IMR-90 (cell line): Measurements from ENCODE around the gene LRRC41.

Experiments used
- BHLHE40 ChIP-seq: fragments of 150-350 bp; IDR thresholded peaks from 2 replicates; pipeline ENCODE4 v1.6.1; 2016; ENCODE audit warnings: mild to moderate bottlenecking, low read depth, low read length
- CEBPB ChIP-seq: IDR thresholded peaks from 2 replicates; pipeline ENCODE4 v1.6.1; 2012; ENCODE audit warnings: low read depth, low read length, improper control_type of control experiment
- CHD1 ChIP-seq: IDR thresholded peaks from 2 replicates; pipeline ENCODE4 v1.6.1; 2012; ENCODE audit warnings: low read depth, low read length, improper control_type of control experiment
- CTCF ChIP-seq: conservative IDR thresholded peaks from 2 replicates; pipeline ENCODE4 v1.5.1; 2012; ENCODE audit warnings: mild to moderate bottlenecking, low read depth, low read length, improper control_type of control experiment
- ELK1 ChIP-seq: fragments of 150-350 bp; IDR thresholded peaks from 2 replicates; pipeline ENCODE4 v1.6.1; 2016; ENCODE audit warnings: low read depth, mild to moderate bottlenecking, low read length, moderate library complexity, borderline replicate concordance
- FOS ChIP-seq: fragments of 150-350 bp; IDR thresholded peaks from 2 replicates; pipeline ENCODE4 v1.6.1; 2016; ENCODE audit warnings: low read depth, low read length
- MAFK ChIP-seq: IDR thresholded peaks from 2 replicates; pipeline ENCODE4 v1.6.1; 2012; ENCODE audit warnings: low read depth, low read length, improper control_type of control experiment
- MXI1 ChIP-seq: IDR thresholded peaks from 2 replicates; pipeline ENCODE4 v1.6.1; 2012; ENCODE audit warnings: low read depth, mild to moderate bottlenecking, low read length, moderate library complexity, borderline replicate concordance
- POLR2A ChIP-seq: IDR thresholded peaks from 2 replicates; pipeline ENCODE4 v1.6.1; 2012; ENCODE audit warnings: mild to moderate bottlenecking, low read depth, low read length
- RAD21 ChIP-seq: IDR thresholded peaks from 2 replicates; pipeline ENCODE4 v1.6.1; 2012; ENCODE audit warnings: low read length, improper control_type of control experiment
- RCOR1 ChIP-seq: IDR thresholded peaks from 2 replicates; pipeline ENCODE4 v1.6.1; 2012; ENCODE audit warnings: mild to moderate bottlenecking, low read length, improper control_type of control experiment; ENCODE audit not compliant: insufficient replicate concordance
- RFX5 ChIP-seq: IDR thresholded peaks from 2 replicates; pipeline ENCODE4 v1.8.0; 2012; ENCODE audit warnings: low read depth, mild to moderate bottlenecking, low read length, moderate library complexity
- SMC3 ChIP-seq: fragments of 150-350 bp; IDR thresholded peaks from 2 replicates; pipeline ENCODE4 v1.6.1; 2016; ENCODE audit warnings: low read depth, mild to moderate bottlenecking, antibody characterized with exemption, low read length, moderate library complexity
- USF2 ChIP-seq: fragments of 150-350 bp; IDR thresholded peaks from 2 replicates; pipeline ENCODE4 v1.6.1; 2017; ENCODE audit warnings: mild to moderate bottlenecking, antibody characterized with exemption, low read length, low read depth

GRCh38 chr1:46333300-46334029 lies 30.0 kb upstream of the LRRC41 start:
- peak; percentile 38 for TF ChIP-seq CTCF
- no peak for TF ChIP-seq POLR2A
- no peak for TF ChIP-seq MAFK
- TF ChIP-seq RFX5, result no peak
- TF ChIP-seq RAD21, result peak; percentile 38
- no peak for TF ChIP-seq CHD1
- no peak for TF ChIP-seq CEBPB
- TF ChIP-seq ELK1, result no peak
- TF ChIP-seq RCOR1, result no peak
- no peak for TF ChIP-seq USF2
- no peak; the same call in 1 of the 2 replicates for TF ChIP-seq SMC3
- no peak for TF ChIP-seq BHLHE40
- TF ChIP-seq FOS, result no peak
- TF ChIP-seq MXI1, result no peak
